ENCODE data around the gene GPR12.

Gene GPR12, protein sequence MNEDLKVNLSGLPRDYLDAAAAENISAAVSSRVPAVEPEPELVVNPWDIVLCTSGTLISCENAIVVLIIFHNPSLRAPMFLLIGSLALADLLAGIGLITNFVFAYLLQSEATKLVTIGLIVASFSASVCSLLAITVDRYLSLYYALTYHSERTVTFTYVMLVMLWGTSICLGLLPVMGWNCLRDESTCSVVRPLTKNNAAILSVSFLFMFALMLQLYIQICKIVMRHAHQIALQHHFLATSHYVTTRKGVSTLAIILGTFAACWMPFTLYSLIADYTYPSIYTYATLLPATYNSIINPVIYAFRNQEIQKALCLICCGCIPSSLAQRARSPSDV

DNA sequence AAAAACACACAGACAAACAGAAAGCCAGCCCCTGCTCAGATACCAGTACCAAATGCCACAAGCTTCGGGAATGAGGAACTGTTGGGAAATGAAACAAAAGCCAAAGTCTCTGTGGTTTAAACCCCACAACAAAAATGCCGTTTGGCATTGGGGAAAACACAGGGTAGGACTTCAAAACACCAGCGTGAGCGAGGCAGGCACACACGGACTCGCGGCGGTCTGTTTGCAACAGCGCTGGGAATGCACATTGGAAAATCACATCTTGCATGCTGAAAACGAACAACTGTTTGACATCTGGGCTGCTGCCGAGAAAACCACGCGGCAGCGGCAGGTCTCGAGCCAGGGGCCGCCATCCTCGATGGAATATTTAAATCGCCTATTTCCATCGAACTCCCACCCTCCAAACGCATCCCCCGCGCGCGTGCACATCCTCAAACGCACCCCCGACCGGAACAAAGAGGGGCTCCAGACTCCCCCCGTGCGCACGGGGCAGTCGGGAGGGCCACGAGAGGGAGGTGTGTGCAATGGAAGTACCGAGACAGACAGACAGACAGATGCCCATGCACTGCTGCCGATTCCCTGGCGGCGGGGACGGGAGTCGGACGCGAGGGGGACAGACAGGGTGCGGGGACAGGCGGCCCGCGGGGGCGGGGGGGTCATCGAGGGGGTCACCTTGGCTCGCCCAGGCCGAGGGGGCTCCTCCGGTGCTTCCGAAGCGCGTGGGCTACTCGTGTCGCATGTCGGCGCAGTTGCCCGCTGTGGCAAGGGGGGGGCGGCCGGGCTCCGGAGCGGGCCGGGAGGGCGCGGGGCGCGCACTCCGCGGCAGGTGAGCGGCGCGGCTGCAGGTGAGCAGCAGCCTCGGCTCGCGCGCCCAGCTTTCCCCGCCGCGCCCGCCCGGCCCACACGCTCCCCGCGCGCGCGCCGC, at the start of gene GPR12:
GPR12 (minus strand) TSS at position 880 of the 925 bp plus-strand sequence. CDS start 959 bp downstream, outside the sequence.
- DNase-seq = peak; percentile 1

DNA sequence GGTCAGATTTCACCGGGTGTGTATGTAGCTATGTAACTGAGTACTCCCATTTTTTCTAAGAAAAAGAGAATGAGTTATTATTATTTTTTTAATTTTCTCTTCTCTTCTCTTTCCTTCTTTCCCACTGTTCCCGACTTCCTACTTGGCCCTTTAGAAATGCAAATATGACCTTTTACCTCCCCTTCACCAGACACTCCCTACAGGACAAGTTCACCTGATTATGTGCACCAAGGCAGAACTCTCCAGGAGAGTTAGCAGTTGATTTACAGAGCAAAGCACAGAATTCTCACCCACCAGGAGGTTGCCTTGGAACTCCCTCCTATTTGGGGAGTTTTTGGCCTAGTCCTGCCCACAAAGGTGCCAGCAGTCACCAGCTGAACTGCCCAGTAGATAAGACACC, 49.5 kb upstream of the GPR12 start:
- DNase-seq = no peak

DNA sequence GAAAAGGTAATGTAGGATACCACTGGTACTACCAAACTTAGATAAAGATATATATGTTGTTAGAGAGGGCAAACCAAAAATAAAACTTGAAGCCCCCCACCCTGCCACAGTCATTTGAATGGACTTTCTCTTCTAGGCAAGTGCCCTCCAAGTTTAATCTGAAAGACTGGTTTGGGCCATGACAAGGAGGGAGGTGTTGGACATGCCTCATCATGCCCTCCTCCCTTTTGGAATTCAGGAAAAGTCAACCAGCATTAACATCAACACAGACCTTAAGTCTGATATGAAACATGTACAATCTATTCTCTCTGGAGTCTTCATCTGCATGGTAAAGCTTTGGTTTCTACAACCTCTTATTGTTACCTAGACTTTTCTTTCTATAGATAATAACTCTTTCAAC, 46.3 kb upstream of the GPR12 start:
- no peak for DNase-seq

DNA sequence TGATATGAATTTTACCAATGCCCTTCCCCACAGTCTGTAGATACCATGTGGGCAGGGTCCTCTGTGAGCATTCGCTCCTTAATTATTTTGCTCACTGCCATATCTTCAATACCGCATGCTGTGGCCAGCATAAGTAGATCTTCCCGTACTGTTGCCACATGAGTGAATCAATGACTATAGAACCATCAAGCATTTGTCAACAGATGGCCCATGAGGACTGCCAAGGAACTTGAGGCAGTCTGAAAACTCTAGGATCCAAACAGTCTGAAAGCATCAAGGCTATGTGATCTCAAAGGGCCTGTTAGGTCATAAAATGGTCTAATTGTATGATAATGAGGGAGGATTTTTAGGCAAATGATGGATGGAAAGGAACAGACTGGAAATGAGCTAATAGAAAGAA, 27.4 kb upstream of the GPR12 start:
- no peak for DNase-seq

DNA sequence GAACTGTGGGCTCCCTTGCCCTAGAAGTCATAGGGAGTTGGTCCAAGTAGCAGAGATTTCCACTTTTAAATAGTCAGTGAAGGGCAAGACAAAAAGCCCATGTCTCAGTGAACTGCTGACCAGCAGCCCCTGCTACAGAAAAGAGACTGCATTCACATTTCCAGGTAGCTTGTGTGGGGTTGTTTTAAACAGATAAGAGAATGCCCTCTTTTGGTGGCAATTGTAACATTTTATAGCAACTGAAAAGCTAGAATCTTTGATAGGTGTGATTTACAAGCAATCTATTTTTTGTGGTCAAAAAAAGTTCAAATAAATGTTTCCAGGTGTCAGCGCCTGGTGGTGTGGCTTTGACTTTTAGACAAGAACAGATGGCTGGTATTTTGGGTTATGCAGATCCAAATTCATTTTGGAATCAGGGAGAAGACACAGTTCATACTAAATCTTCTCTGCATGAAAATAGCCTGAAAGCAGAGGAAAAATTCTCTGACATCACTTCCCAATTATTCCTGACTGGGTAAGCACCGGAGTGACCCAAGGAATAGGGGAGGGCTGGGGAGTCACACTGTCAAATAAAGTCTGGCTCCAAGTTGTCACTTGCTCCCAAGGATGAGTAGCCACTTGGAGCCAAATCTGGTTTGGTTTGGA, 26.2 kb upstream of the GPR12 start:
- no peak for DNase-seq

DNA sequence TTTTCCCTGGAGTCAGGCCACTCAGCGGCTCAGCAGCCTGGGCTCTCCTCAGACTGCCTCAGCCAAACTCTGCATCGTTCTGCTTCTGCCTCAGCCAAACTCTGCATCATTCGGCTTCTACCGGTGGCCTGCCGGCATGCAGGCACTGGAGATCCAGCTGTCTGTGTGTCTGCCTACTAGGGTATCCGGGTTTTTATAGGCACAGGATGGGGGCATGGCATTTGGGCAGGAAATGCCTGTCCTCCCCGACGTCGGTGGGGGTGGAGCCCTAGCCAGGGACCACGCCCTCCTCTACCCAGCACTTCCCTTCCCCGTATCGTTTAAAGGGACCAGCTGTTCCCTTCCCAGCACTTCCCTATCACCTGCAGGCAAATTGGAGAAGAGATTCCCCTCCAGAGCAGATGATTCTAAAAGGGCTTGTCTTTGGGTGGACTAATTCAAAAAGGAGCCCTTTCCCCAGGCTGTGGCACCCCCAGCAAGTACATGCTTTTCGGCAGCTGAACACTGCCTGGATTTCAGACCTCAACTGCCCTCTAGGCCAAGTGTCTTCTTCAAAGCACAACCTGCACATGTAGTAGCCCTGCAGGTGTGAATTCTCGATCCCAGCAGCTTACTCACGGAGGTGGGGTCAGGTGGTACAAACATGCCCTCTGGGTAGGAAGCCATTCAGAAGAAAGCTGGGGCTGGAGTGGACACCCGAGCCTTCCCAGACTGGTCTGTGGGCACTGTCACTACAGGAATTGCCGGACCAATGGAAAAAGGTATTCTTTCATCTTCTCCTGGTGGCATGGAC, 25.4 kb upstream of the GPR12 start:
- DNase-seq = peak; percentile 11

DNA sequence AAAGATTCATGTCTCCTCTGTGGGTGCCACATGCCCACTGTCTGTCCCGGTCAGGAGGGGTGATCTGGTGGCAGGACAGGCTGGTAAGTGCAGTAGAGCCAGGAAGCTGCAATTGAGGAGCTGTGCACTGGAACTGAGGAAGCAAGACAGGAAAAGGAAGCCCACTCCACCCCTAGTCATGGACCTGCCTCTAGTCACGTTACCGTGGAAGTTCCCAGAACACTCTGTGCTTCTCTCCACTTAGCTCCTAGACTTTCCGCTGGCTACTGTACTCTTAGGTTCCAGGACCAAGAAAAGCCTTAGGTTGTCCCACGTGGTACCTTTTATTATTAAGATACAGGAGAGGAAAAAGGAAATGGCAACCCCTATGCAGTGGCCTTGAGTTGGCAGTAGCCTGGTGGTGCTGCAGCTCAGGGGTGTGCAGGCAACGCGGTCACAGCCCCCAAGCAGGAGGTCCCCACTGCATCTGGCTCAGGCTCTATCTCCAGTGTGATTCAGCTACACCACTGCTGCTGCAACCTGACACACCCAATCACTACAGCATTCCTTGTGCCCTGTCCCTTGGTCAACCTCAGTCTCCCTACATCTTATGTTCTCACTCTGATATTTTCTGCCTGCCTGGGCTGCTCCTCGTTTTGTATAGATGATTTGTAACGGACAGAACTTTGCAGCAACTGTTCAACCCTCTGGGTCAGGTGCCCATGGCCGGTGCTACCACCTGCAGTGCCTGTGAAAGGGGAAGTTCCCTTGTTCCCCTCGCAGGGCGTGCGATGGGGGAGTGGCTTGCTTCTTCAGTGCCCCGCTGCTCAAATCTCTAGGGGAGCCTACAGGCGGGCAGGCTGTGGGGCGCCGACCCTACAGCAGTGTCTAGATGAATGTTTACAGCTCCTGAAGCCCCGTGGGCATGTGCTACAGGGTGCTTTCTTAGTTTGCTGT, 24.4 kb upstream of the GPR12 start:
- DNase-seq = no peak

DNA sequence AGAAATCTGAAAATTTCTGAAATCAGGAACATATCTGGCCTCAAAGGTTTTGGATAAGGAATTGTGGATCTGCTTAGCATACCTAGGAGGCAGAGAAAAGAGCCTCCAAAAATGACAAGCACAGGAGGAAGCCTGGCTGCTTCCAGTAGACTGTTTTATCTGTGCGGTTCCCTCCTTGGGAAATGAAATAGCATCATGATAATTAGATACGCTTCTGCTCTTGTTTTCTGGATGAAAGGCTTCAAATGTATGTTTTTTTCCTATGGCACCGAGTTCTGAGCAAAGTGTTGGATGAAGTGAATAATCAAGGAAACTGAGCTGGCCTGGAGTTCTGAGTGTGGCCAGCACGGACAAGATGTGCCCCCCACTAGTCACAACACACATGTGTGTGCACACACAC, 19.8 kb upstream of the GPR12 start:
- DNase-seq = no peak

DNA sequence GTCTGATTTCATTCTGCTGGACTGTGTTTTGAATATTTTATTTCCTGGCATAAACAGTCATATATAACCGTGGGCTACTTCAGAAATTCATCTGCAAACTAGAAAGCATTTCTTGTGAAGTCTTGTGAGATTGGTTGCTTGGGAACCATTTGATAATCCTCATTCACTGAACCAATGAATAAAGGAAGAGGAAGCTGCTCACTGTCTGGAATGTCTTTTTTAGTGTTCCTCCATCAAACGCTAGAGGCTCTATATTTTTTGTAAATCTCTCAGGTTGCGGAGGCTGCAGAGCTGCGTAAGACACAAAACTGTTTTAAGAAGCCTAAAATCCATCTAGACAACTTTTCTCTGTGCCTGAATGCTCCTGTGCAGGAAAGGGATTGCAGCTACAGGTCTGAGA, 18.7 kb upstream of the GPR12 start:
- no peak for DNase-seq

DNA sequence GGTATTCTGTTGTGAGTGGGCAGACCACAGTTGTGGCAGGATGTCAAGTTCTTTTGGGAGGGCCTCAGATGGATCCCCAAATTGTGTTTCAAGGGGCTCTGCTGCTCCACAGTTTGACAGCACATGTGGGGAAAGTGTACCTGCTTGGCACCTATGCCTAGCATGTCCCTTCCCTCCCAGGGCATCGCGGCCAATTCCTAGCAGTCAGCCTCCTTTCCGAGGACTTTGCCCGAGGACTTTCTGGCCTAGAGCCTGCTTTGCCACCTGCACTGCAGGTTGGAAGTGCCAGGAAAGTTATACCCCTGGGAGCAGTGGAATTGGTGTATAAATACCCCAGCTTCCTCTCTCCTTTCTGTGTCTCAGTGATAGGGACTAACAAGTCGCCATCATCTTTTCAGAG, 11.9 kb upstream of the GPR12 start:
- no peak for DNase-seq

DNA sequence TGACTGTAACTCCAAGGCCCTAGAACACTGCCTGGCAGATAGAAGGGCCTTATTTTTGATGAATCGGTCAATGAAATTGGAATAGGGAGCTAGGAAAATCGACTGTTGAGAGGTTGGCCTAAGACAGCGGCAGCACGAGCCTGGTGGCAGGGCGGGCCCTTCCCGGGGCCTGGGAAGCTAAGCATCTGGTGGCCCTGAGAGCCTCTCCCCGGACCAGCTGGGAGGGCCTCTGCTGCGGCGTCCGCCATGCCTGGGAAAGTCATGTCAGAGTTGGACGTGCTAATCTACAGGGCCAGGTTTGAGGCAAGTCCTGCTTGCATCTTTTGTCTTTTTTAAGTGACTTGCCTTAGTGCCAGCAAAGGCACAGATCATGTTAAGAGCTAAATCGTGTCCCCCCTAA, 11.2 kb upstream of the GPR12 start:
- no peak for DNase-seq

DNA sequence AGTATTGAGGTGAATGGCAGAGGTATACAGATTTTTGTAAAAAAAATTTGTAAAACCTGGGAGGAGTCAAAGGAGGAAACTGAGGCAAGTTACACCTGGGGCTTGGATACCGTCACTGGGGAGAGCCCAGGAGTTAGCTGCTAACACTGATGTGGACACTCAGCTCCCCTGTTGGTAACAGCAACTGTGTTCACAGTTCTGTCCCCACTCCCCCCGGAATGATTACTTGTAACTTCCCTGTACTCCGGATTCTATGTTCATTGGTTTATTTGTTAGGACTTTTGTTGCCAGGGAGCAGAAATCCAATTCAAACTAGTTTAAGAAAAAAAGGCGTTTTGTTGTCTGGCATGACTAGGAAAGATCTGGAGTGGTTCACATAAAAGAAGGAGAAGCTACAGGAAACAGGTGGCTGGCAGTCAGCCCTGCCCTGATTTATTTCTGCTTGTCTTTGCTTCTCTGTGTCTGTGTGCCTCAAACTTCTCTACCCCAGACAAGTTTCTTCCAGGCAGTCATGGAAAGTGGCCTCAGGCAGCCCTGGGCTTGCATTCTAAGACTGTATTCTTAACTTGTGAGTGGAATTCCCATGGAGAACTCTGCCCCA, 2.3 kb upstream of the GPR12 start:
- no peak for DNase-seq

DNA sequence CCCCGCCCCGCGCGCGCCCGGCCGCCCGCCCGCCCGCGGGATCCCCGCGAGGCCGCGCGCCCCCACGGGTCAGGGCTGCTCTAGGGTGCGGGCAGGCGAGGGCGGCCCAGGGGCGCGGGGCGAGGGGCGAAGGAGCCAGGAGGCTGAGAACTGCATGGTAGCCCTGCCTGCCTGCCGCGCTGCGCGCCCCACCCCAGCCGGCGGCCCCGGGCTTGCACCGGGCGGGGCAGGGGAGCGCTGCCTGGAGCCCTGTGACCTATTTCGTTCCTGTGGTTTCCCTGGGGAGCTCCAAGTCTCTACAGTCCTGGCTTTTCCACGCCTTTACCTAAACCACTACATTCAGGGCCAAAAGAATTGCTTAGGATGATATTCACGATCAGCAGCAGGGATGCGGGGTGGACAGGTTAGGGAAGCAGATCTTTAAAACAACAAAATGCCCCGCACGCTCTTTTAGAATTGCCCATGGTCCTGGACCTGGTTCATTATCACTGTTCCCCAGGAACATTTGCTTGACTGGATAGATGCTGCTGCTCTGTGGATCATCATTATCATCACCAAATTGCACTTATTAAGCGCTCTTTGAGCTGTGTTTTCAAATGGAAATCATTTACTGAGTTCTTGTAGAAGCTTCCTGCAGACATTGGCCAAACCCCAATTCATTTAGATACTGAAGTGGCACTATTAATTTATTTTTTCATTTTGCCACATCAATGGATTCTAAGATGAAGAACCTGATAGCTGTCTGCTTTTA, 421 bp upstream of the GPR12 start:
- no peak for DNase-seq

DNA sequence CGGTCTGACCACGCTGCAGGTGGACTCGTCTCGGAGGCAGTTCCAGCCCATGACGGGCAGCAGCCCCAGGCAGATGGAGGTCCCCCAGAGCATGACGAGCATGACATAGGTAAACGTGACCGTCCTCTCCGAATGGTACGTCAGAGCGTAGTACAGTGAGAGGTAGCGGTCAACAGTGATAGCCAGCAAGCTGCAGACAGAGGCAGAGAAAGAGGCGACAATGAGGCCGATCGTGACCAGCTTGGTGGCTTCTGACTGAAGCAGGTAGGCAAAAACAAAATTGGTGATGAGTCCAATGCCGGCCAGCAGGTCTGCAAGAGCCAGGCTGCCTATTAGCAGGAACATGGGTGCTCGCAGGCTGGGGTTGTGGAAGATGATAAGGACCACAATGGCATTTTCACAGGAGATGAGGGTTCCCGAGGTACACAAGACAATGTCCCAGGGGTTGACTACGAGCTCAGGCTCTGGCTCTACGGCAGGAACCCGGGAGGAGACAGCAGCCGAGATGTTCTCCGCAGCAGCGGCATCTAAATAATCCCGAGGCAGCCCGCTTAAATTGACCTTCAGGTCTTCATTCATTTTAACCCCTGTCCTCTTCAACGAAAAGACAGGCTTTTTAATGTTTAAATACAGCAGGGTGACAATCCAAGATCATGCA, 1.2 kb downstream of the GPR12 start:
- no peak for DNase-seq

DNA sequence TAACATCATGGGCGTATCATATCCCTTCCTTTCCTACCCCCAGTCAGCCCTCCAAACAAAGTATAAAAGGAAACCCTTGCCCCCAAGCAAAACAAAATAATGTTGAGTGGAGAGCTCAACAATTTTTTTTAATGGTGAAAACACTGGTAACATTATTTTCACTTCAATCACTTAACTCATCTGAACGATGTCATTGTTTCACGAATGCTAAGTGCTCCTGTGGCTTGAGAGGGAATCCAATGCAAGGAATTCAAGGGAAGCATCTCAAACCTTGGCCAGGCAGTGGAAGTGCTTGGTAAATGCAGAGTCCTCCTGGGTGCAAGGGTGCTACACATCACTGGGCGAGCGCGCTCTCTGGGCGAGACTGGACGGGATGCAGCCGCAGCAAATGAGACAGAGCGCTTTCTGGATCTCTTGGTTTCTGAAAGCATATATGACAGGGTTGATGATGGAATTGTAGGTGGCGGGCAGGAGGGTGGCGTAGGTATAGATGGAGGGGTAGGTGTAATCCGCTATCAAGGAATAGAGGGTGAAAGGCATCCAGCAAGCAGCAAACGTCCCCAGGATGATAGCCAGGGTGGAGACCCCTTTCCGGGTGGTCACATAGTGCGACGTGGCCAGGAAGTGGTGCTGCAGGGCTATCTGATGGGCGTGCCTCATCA, 2.0 kb downstream of the GPR12 start:
- DNase-seq = no peak

DNA sequence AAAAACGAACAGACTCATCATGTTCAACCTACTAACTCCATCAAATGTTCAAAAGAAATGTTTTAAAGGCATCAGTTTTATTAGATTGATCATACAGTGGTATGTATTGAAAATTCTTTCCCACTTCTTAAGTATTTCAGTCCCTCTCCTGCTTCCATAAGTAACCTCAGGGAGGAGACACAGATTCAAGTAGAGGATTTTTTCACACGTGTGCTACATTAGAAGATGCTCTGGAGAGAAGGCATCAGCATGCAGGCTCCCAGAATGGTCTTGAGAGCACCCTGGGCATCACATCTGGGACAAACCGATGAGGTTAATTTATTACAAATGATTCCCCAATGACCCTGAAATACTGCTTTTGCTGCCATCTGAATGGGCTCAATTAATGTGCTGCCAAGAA, 3.6 kb downstream of the GPR12 start:
- no peak for DNase-seq

DNA sequence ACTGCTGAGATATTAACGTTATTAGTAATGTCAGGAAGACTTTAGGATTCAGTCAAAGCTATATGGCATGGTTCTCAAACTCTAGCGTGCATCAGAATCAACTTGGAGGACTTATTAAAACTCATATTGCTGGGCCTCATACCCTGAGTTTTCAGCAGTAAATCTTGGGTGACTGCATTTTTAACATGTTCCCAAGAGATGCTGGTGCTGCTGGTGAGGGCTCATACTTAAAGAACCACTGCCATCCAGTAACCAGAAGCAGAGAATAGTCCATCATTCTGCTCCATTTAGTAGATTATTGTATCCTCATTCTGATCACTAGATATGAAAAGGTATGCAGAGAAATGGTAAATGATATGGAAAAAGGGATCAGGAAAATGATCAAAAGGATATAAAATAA, 7.9 kb downstream of the GPR12 start:
- no peak for DNase-seq

DNA sequence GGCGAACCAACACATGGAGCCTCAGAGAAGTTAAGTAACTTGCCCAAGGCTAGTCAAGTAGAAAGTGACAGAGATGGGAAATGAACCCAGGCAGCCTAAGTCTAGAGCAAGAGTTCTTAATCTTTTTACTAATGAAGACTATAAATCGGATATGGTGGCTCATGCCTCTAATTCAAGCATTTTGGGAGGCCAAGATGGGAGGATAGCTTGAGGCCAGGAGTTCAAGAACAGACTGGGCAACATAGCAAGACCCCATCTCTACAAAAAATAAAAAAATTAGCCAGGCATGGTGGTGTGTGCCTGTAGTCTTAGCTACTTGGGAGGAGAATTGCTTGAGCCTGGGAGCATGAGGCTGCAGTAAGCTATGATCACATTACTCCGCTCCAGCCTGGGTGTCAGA, 10.7 kb downstream of the GPR12 start:
- DNase-seq = no peak

DNA sequence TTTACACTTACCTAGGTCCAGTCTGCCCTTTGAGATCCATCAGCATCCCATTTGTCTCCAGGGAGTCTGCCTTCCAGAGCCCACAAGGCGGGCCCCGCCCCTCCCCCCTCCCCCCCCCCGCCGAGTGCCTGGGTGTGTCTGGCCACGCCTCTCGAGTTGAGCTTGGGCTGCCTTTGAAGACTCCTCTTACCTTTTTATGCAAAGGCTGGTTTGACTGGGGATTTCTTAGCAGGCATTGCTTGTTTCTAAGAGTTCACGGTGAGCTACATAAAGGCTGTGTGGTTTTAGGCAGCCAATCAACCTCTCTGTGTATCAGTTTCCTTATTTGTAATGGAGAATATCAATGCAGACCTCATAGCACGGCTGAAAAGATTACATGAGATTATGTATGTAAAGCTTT, 11.3 kb downstream of the GPR12 start:
- no peak for DNase-seq

Measured in fibroblast of skin of right biceps (primary cell).